Fibroblast of gingiva (primary cell): ENCODE measurements around the gene RAP2A.

Experiments
- DNase-seq: peaks from one replicate; pipeline ENCODE4 v3.0.0-alpha.2; 2011; ENCODE audit warnings: low read depth

Gene RAP2A

DNA sequence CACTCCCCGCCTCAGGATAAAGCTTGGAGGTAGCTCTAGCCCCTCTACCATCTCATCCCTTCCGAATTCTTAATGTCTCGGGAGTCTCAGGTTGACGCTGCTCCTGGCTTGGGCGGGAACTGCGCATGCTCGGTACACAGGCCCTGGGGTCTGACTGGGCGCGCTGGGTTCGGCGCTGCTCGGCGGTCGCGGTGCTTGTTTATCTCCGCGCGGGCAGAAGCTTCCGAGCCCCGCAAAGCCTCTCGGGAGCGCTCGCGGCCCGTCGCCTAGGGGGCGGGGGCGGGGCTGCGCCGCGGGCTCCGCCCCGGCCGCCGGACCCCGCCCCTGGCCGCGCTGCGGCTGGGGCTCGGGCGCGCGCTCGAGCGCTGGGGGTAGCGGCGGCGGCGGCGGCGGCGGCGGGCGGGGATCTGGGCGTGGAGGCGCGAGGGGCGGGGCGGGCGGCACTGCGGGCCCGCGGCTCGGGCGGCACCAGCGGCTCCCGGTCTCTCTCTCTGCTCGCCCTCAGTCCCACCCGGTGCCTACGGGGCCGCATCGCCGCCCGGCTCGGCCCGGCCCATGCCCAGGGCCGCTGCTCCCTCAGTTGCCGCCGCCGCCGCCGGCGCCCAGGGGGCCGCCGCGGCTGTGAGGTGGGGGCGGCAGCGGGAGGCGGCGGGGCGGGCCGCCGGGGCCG, at the start of gene RAP2A:
TSS of gene RAP2A (plus strand) at position 443 of the 670 bp plus-strand sequence. CDS start 302 bp downstream, outside the sequence.
- DNase-seq: peak; percentile 91

DNA sequence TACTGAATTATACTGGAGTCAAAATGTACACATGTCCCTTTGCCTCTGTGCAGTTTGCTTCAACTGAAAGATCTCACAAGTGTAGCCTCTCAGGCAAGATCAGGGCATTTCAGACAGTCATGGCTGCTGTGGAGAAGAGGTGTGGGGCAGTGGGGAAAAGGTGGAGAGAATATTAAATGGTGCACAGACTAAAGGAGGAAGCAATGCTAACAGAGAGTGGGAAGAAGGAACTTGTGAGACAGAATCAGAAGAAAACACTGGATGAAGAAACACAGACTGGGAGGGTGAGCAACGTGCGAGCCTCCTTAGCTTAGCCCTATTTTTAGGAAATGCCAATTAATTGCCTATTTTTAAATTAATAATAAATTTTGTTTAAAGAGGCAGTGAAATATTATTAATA, 49.6 kb upstream of the RAP2A start:
- DNase-seq: no peak

DNA sequence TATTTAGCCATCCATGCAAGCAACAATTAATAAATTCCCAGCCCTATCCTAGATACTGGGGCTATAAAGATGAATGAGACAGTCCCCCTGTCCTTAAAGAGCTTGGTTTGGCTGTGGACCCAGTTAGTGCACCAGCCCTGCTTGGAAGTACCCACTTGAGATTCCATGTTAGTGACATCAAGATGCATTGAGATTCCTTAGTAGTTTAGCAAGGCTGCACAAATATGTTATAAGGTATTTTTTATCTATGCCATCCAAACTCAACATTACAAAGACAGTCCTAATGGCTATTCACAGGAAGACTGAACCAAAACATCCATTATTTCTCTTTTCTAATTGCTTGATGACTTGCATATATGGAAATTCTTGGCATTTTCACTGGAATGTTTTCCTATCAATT, 48.8 kb upstream of the RAP2A start:
- DNase-seq: no peak

DNA sequence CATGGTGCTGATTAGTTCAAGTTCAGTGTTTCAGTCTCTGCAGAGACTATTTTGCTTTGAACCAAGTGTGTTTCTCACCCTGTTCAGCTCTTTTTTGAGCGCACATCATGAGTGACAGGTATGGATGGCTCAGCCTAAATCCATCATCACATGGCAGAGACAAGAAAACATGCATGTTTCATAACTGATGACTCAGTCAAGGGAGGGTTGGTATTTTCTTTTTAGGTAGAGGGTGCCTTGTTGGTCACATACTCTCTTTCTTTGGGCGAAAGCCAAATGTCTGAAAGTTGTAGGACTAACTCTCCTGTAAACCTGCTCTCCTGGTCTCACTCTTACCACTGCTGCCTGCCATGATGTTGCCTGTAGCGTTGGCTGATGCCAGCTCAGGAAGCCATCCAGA, 48.1 kb upstream of the RAP2A start:
- no peak for DNase-seq

DNA sequence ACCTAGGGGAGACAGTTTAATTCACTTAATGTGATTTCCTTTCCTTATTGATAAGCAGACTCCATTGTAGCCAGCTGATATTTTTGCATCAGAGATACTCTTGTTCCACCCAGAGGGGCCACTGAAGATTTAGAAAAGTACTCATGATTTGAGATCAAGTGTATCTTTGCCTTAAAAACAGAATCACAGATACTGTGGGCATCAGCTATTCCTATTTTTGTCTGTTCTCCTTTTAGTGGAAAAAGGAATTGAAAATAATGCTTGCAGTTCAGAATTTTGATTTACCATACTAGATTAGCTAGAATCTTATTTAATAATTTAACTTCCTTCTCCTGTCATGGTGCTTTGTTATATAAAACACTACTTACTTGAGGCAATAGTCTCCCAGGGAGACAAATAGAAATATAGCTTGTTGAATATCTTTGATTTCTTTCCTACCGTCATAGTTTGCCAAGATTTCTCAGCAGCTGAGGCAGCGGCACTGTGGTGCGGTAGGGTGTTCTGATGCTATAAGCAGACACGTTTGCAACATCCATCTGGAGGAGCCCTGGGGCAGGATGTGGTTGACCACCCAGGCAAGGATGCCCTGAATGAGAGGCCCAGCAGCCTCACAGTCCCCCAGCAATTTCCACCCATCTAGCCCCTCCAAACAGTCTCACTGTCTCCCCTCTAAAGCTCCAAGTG, 47.0 kb upstream of the RAP2A start:
- no peak for DNase-seq

DNA sequence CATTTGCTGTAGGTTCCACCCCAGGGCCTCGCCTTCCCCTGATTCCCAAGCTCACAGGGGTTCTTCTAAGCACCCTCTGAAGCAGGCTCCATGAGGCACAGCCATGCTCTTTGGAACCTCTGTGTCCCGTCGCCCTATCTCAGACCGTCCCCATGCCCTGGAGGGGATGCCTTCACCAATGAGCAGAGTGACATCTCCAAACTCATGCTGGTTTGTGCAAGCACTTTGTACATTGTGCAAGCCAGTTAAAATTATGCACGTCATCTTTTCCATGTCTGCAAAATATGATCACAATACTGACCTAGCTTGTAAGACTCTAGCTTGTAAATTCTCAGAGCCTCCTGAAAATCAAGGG, 46.5 kb upstream of the RAP2A start:
- DNase-seq: no peak

DNA sequence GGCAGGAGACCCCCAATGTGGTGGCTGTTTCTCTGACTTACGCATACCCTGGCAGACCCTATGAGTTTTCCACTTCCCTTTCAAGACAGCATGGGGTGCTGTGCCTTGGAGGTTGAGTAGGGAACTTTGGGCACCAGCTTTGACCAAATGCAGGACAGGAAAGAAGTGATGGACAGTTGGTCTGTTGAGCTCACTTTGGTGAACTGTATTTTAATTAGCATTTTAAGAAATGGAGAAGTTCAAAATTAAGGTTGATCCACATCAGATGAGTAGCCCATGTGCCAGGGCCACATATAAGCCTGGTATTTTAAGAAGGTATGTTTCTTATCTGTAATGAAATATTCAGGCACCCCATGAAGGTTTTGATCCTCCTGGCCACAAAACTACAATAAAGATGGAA, 46.1 kb upstream of the RAP2A start:
- DNase-seq: no peak

DNA sequence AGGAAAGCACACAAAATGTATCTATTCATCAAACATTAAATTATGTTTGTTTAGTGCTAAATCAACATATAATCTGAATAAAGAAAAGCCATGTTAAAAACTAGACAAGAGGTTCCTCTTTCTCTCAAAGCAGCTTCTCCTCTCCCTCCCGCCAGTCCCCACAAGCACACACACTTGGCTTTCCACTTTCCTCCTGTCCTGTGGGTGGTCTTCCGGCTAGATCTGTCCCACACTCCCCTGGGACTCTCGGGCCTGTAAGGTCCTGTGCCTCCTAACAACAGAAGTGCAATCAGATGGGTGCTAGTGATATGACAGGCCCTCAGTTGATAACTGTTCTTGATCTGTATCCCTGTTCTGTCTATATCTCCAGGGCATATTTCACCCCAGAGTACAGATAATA, 45.6 kb upstream of the RAP2A start:
- no peak for DNase-seq

DNA sequence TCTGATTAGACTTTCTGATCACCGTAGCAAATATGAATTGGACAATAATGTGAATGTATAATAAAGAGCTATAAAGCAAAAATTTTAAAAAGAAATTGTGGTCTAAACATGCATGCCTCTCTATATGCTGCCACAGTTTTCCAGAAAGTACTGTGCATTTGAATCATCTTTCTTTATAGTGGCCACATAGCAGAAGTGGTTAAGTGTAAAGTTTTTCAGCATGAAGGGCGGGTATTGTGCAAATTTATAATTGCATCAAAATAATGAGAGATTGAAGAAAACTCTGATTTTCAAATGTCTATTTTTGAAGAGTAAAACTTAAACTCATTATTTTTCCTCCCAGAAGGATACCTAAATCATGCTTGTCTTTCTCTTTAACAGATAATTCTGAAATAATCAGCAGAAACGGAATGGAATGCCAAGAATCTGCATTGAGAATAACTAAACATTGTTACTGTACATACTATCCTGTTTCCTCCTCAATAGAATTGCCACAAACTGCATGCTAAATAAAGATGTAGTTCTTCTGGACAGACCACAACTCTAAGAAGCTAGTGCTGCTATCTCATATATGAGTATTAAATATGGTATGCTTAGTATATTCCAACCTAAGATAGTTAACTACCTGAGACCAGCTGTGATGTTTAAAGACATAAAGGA, 42.9 kb upstream of the RAP2A start:
- no peak for DNase-seq

DNA sequence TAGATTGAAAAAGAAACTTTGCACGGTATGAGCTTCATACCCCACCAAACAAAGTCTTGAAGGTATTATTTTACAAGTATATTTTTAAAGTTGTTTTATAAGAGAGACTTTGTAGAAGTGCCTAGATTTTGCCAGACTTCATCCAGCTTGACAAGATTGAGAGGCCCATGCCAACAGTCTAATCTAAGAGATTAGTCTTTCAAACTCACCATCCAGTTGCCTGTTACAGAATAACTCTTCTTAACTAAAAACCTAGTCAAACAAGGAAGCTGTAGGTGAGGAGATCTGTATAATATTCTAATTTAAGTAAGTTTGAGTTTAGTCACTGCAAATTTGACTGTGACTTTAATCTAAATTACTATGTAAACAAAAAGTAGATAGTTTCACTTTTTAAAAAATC, 41.9 kb upstream of the RAP2A start:
- DNase-seq: no peak

DNA sequence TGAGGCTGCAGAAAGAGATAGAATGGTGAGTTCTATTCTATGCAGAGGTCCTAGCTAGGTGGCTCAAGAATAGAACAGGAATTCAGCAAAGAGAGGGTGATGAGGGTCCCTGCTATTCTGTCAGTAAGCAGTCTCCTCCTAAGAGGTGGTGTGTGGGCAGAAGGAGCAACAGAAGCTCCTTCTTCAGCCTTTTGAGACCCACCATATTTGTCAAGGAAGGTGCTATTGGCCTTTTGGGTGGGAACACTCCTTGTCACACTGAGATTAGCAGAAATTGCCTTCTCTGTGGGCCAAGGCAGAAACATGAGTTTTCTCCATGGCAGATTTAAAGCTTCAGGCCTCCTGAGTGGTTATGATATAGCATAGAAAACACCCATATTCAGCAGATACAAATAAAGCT, 39.4 kb upstream of the RAP2A start:
- no peak for DNase-seq

DNA sequence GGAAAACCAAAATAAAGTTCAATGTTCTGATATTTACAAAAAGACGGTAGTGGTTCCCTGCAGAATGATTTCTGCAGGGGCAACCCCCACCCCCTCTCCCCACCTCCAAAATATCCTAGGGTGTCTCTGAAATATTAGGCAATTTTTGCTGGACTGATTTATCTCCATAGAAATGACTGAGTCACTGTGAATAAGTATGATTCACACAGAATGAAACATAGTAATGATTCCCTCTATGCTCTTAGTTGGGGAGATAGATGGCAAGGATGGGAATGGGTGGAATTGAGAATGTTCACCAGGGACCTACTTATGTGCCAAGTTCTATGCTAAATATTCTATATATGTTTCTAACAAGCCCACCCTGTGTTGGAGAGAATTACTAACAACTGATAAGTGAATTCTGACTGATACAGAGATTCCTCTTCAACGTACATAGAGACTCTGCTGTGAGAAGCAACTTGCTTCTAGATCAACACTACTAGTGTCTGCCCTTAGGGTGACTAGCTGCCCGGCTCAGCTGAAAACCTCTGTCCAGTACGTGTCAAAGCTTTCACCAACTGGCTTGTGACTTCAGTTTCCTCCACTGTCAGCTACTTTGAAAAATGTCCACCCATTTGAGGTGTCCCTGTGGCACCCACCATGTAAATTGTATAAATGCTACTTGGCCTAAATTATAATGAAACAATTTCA, 38.4 kb upstream of the RAP2A start:
- DNase-seq: peak; percentile 13

DNA sequence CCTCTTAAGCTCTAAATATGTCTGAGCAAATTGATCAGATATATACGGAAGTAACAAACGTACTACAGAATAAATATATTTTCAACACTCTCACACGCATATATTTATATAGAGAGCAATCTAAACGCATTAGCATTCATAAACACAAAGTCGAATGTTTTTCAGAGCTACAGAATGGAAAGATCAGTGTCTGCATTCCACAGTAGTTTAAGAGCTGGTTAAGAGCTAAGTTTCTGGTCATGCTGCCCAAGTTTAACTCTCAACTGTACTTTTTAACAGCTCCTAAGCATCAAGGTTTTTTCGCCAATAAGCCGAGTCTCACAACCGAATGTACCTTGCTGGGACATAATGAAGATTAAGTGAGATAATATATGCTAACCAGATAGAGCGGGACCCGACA, 36.7 kb upstream of the RAP2A start:
- DNase-seq: no peak

DNA sequence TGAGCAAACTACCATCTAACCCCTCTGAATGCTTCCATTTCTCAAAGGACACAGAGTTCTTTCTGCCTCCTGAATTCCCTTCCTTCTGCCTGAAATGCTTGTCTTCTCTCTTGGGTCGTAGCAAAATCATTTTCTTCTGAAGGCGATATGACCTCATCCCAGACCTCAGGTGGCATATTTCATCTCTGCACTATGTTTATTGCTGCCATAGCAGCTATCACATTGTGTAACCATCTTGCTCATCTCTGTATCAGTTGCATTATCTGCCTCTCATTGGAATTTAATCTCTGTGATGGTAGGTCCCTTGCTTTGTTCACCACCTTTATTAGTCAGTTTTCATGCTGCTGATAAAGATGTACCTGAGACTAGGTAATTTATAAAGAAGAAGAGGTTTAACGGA, 32.5 kb upstream of the RAP2A start:
- no peak for DNase-seq

DNA sequence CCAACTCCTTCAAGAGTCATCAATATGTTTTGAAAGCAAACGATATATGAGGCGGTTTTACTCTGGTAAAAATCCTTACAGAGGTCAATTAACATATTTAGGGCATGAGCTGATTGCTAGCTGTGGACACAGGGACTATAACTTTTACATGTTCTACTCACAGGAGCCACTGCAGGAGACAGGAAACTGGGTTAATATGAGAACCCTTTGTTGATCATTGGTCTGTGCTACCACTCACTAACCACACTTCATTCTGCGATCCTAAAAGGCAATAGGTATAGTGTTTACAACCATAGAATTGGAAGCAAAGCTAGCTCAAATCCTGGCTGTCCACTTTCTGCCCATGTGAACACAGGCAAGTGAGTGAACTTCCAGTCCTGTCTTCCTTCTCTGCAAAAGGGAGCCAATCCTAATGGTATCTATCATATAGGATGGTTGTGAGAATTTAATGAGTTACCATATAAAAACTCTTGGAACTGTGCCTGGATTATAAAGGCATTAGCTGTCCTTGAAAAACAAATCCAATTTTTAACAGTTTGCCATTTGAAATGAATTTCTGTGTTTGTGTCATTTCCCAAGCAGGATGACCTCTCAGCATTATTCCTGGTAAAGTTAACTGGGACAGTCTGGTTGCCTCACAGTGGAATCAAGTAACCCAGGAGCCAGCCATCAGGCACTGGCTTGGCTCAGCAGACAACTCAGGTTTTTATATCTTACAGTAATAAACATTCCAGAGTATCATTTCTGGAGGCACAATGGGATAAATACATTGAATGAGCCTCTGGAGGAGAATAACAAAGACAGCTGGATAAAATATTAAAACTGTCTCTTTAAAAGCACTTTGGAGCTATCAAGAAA, 29.8 kb upstream of the RAP2A start:
- DNase-seq: peak; percentile 32

DNA sequence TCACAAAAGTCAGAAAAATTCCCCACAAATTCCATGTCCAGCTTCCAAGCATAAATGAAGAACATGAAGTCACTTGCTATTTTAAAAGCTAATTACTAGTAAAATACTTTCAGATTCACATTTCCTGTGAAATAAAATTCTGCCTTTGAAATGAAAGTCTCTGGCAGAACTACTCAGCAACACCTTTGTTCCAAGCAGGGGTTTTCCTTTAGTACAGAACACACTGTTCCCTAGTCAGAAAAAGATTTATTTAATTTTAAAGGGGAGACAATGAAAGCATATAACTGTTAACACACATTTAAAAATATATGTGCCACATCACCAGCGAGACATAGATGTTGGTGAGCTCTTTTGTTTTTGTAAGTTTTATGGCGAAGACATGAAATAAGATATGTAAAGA, 26.4 kb upstream of the RAP2A start:
- DNase-seq: no peak

DNA sequence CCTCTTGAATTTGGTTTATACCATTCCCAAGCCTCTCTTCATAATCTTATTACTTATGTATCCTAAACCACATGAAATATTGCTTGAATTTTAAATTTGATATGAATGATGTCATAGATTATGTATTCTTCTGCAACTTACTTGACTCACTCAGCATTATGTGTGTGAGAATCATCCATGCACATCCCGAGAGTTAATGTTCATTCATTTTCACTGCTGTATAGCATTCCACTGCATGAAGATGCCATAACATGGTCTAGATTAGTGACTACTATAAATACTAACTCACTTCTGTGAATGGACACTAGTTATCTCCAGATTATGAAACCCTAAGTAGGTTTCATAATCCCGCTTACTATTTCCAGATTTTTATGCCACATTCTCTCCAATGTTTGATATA, 25.0 kb upstream of the RAP2A start:
- DNase-seq: no peak

DNA sequence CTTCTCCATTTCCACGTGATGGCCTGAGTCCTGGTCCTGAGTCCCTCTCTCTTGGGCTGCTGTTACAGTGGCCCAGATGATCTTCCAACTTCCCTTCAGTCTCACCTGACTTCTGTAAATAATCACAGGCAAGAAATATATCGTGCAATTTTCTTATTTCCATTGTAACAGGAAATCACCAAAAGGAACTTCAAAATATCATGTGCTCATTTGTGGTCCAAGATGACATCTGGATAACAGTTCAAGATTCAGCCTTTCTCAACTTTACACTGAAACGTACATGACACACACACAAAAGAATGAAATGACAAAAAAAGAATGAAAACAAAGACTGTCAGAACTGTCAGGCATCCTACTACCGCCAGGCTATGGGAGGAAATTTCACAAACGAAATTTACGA, 22.0 kb upstream of the RAP2A start:
- DNase-seq: no peak

DNA sequence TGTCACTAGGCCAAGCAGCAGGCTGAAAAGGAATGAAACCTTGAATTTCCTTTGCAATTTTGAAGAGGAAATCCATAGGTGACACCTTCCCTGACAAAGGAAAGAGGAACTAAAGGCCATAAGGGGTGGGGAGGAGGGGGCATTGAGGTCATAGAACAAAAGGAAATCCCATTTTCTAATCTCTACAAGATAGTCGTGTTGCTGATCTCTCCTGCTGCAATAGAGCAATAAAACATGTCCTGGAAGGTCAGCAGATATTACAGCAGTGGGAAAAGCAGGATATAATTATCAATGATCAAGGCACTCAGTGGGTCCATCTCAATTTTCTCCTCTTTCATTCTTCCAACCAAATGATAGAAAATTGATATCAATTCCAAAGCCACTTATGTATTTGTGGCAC, 20.3 kb upstream of the RAP2A start:
- no peak for DNase-seq

DNA sequence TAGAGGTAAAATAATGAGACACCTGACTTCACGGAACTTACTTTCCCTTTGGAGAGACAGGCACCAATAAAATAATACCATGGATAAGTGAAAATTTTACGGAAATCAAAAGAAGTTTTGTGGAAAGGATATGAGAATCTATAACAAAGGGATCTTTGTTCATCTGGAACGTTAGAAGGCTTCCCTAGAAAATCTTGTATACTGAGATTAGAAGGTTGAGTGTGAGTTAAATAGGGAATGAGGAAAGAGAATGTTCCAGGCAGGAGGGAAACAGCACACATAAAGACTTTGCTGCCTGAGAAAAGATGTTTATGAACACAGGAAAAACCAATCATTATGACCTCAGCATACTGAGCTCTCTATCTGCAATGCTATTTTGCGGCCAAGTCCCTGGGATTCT, 19.6 kb upstream of the RAP2A start:
- DNase-seq: no peak

DNA sequence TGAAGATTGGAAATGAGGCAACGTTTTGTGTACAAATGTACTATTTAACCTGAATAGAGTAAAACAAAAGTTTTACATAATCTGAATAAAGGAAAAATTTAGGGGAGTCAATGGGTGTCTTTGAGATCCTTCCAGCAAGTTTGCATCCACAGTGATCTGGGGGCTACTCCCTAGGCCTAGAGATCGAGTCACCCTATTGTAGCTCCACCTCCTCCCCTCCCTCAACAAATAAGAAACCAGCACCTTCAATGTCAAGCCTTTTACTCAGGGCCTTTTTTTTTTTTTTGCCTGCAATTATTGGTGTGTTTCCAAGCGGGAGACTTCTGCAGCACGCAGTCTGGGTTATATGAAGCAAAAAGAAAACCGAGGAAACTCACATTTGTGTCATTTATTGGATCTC, 16.3 kb upstream of the RAP2A start:
- no peak for DNase-seq
